Testis (tissue), 3 donors: ENCODE data around the gene AAR2. TPM values are rescaled to one million over a fixed set of nuclear protein-coding genes. Genes with fewer than 3 reads are reported as not detected.

Source experiments
- DNase-seq: peaks from one replicate; pipeline ENCODE4 v3.0.0-alpha.2; 2019
- H3K27ac ChIP-seq, 2 donors: fragments of 200-600 bp; sonication (generic); one replicate each; pipeline ENCODE4 v1.5.1; 2019
- H3K27me3 ChIP-seq: fragments of 200-600 bp; sonication (generic); one replicate; pipeline ENCODE4 v1.5.1; 2019
- H3K36me3 ChIP-seq: fragments of 200-600 bp; sonication (generic); one replicate; pipeline ENCODE4 v1.5.1; 2017; ENCODE audit warnings: low read depth; ENCODE audit errors: missing control alignments
- H3K4me1 ChIP-seq: fragments of 200-600 bp; sonication (generic); one replicate; pipeline ENCODE4 v1.5.1; 2019
- H3K4me3 ChIP-seq, 2 donors: fragments of 200-600 bp; sonication (generic); one replicate each; pipeline ENCODE4 v1.5.1; 2017 to 2019
- H3K9me3 ChIP-seq: fragments of 200-600 bp; sonication (generic); one replicate; pipeline ENCODE4 v1.5.1; 2017
- CTCF ChIP-seq, 3 experiments: fragments of 450-650 bp in 2 of 3; fragments of 200-600 bp in 1 of 3; sonication (generic) in 1 of 3; IDR thresholded peaks; one replicate each; pipeline ENCODE4 v1.5.1; 2016 to 2019; ENCODE audit warnings: antibody characterized with exemption in 3 of 3, mild to moderate bottlenecking in 2 of 3, moderate library complexity in 1 of 3
- POLR2A ChIP-seq: fragments of 450-650 bp; IDR thresholded peaks from one replicate; pipeline ENCODE4 v1.6.1; 2017; ENCODE audit warnings: antibody characterized with exemption, mild to moderate bottlenecking, moderate library complexity
- WGBS, 2 donors: methylation state at CpG; one replicate each; pipeline ENCODE4 v1.1.5; 2018; 5-methylcytosine and 5-hydroxymethylcytosine counted together
- intact Hi-C: fragments of 100-400 bp; cut with DNase I; formaldehyde crosslinking; loops from one replicate; pipeline ENCODE4 v1.15.1; 2023; ENCODE audit warnings: low total_unique reads
- polyA plus RNA-seq: library from polyadenylated mRNA; stranded (reverse); fragments of 350-450 nt; fragmentation: Illumina TruSeq; extraction: RNeasy Lipid Tissue Mini Kit (QIAGEN cat#74804); gene quantifications from one replicate; pipeline ENCODE4 v1.2.3, GENCODE V29; 2014; ENCODE audit warnings: low read depth, low replicate concordance; ENCODE audit not compliant: insufficient read depth
- total RNA-seq, 2 donors: library from RNA; depleted of rRNA; stranded (reverse); fragments of >200 nt; gene quantifications; one replicate each; pipeline ENCODE4 v1.2.3, GENCODE V29; 2016

AAR2 gene
- total and polyA plus RNA-seq, 3 donors from 2014 or later: 38.7 to 47.0 (median 38.7) TPM

- WGBS, 2 donors: 87 to 93% methylated on average over 4 of the region's 4 CpGs
- Histone ChIP-seq H3K27ac (no peak overlapping the region), H3K4me3 (no peak overlapping the region), H3K4me1 (peaks cover 13% of the 10 kb centered on the region), H3K27me3 (no peaks in the 10 kb centered on the region), H3K36me3 (no peaks in the 10 kb centered on the region), H3K9me3 (no peaks in the 10 kb centered on the region)
- DNase-seq: no peak
- TF ChIP-seq CTCF (IDR thresholded peaks at IDR 0.05) (no peak), POLR2A (no peak)
- intact Hi-C loops: no loop called here
Measured at GRCh38 chr20:36241678-36242077, 5.4 kb downstream of the AAR2 start.

GRCh38 chr20:36243726-36244125, 7.4 kb downstream of the AAR2 start:
- intact Hi-C loops: no loop called here

GRCh38 chr20:36246401-36246800, 10.1 kb downstream of the AAR2 start:
- intact Hi-C loops: no loop called here
- 86 to 89% methylated on average over 4 of the region's 4 CpGs for WGBS, 2 donors
- no peaks in the 10 kb centered on the region for H3K36me3 ChIP-seq

More at GRCh38 chr20:36243726-36244125, 7.4 kb downstream of the AAR2 start:
- no peak for TF ChIP-seq CTCF (IDR thresholded peaks at IDR 0.05)
- TF ChIP-seq POLR2A: no peak
- no peaks in the 10 kb centered on the region for H3K27me3 ChIP-seq
- peaks cover 4% of the 10 kb centered on the region for H3K4me1 ChIP-seq
- no peaks in the 10 kb centered on the region for H3K9me3 ChIP-seq
- no peak for DNase-seq
- H3K36me3 ChIP-seq: no peaks in the 10 kb centered on the region
- H3K27ac ChIP-seq: no peak overlapping the region
- WGBS, 2 donors: 38 to 79% methylated on average over 1 of the region's 1 CpG
- no peak overlapping the region for H3K4me3 ChIP-seq

GRCh38 chr20:36248836-36249235, 12.6 kb downstream of the AAR2 start:
- peaks cover under 1% of the 10 kb centered on the region for H3K4me1 ChIP-seq

More at GRCh38 chr20:36246401-36246800, 10.1 kb downstream of the AAR2 start:
- peaks cover 4% of the 10 kb centered on the region for H3K4me1 ChIP-seq
- TF ChIP-seq POLR2A: no peak
- TF ChIP-seq CTCF (IDR thresholded peaks at IDR 0.05): no peak
- no peaks in the 10 kb centered on the region for H3K27me3 ChIP-seq
- no peaks in the 10 kb centered on the region for H3K9me3 ChIP-seq
- DNase-seq: no peak
- H3K4me3 ChIP-seq: no peak overlapping the region
- H3K27ac ChIP-seq: no peak overlapping the region

More at GRCh38 chr20:36248836-36249235, 12.6 kb downstream of the AAR2 start:
- no peaks in the 10 kb centered on the region for H3K27me3 ChIP-seq
- TF ChIP-seq CTCF (IDR thresholded peaks at IDR 0.05): no peak
- no peak for TF ChIP-seq POLR2A
- 80 to 90% methylated on average over 4 of the region's 4 CpGs for WGBS, 2 donors
- no peak overlapping the region for H3K4me3 ChIP-seq
- no peaks in the 10 kb centered on the region for H3K9me3 ChIP-seq
- intact Hi-C loops: no loop called here
- H3K36me3 ChIP-seq: no peaks in the 10 kb centered on the region
- DNase-seq: no peak
- no peak overlapping the region for H3K27ac ChIP-seq
